HG03354 (cell line): ENCODE measurements around the gene DIABLO.
"Not testable (repeated sequence)": the region's sequence is repeated elsewhere in the genome, so short reads cannot be mapped to it uniquely, and the experiment has no call there.

Source experiments
- ATAC-seq: cut with Tn5 transposase; IDR thresholded peaks from one replicate; pipeline ENCODE4 v1.9.1; 2021; ENCODE audit warnings: mild to moderate bottlenecking; ENCODE audit not compliant: unreplicated experiment, poor library complexity, severe bottlenecking

DIABLO gene

GRCh38 chr12:122192441-122192840 is 33.4 kb downstream of the DIABLO start:
- ATAC-seq = no peak

DNA sequence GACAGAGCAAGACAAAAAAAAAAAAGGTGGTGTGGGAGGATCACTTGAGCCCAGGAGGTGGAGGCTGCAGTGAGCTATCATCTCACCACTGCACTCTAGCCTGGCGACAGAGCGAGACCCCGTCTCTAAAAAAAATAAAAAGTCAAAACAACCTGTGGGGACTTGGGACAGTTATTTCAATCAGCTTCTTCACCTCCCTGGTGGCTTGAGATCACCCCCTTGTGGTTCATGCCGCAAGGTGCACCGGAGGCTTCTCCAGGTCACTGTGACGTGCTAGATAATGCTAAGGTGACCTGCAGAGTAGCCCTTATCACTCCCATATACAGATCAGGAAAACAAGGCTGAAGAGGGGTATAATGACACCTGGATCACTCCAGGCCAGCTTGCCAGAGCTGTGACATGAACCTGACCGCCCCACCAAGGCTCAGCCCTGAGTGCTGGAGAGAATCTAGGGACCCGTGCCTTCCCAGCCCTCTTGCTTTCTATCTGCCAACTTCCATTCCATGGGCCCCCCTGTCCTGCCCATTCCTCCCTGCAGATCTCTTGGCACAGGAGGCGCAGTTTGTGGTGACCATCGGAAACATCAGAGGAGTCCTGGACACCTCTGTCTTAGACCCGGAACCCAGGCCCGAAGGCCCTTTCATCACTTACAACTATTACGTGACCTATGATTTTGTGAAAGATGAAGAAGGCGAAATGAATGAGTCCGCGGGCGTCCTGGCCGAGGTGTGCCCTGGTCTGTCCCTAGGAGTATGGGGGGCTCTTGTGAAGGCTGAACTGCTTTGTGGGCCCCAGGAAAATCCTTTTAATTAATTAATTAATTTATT is 34.8 kb downstream of the DIABLO start:
- no peak for ATAC-seq

DNA sequence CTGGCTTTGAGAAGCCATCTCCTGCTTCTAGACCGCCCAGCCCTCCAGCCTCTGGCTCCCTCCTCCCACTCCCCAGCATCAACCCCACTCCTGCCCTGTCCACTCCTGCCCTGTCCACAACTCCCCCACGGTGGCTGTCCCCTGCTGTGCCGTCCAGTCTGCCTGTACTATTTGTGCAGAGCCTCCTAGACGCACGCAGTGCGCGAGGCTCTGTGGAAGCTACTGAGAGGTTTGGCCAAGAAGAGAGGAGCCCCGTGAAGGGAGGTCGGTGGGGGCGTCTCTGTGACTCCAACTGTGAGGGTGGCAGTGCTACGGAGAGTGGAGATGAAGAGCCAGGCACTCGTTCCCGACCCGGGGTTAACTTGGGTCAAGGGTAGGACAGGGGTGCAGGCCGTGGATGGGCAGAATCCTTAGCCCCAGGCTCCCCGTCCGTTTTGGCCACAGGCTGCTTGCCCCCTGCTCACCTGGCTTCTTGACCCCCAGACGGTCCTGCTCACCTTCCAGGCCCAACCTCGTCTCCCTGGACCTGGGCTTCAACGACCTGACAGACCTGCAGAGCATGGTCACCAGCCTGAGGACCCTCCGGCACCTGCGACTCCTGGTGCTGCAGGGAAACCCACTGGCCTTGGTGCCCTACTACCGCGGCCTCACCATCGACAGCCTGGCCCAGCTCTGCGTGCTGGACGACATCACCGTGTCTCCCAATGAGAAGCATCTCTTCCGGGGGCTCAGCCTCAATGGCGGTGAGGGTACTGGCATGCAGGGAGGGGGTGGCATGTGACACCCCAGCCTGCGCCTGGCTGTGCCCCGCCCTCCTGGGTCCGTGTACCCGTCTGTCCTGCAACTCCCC is 36.0 kb downstream of the DIABLO start:
- ATAC-seq = no peak

GRCh38 chr12:122187466-122187865 is 38.4 kb downstream of the DIABLO start:
- ATAC-seq = no peak

- ATAC-seq = no peak
Observed at GRCh38 chr12:122185494-122186082, 40.3 kb downstream of the DIABLO start.

GRCh38 chr12:122185079-122185478 is 40.8 kb downstream of the DIABLO start:
- ATAC-seq = no peak

DNA sequence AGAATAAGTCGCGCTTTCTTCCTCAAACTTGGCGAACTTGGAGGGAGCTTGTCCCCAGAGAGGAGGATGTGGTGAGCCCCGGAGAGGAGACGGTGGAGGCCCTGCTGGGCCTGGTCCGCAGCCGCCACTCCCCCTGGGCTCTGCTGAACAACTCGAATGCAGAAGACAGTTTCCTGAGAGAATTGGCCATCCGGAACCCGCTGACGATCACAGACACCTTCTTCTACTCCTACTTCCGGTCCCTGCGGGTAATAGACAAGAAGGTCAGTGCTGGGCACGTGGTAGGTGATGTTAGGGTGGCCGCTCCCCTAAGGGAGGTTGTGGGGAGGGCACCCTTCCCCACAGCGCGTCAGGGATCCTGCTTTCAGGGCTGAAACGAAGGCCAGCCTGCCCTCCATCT is 41.3 kb downstream of the DIABLO start:
- no peak for ATAC-seq

DNA sequence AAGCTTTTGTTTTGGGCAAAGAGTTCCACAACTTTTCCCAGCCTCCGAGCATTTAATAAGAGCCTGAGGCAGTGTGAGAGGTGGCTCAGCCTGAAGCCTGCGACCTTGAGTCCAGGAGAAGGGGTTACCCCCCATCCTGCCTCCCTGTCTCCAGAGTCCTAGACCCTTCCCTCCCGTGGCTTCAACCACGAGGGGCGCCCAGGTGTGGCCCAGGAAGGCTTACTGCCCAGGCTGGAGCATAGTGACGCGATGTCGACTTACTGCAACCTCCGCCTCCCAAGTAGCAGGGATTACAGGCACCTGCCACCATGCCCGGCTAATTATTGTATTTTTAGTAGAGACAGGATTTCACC is 42.3 kb downstream of the DIABLO start:
- ATAC-seq = no peak

- ATAC-seq = no peak
Observed at GRCh38 chr12:122182887-122183587, 42.8 kb downstream of the DIABLO start, which contains the start of gene LRRC43. Gene LRRC43, plus strand, starts transcription at chr12:122183123. Its CDS starts 22 bp downstream, at chr12:122183145.

DNA sequence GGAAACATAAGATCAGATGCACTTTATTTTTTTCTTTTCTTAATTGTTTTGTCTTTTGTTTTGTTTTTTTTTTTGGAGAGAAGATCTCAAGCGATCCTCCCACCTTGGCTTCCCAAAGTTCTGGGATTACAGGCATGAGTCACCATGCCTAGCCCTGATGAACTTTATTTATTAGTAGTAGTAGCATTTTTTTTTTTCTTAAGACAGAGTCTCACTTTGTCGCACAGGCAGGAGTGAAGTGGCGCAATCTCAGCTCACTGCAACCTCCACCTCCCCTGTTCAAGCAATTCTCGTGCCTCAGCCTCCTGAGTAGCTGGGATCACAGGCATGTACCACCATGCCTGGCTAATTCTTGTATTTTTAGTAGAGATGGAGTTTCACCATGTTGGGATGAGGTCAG is 49.4 kb downstream of the DIABLO start:
- not testable (repeated sequence) for ATAC-seq

DNA sequence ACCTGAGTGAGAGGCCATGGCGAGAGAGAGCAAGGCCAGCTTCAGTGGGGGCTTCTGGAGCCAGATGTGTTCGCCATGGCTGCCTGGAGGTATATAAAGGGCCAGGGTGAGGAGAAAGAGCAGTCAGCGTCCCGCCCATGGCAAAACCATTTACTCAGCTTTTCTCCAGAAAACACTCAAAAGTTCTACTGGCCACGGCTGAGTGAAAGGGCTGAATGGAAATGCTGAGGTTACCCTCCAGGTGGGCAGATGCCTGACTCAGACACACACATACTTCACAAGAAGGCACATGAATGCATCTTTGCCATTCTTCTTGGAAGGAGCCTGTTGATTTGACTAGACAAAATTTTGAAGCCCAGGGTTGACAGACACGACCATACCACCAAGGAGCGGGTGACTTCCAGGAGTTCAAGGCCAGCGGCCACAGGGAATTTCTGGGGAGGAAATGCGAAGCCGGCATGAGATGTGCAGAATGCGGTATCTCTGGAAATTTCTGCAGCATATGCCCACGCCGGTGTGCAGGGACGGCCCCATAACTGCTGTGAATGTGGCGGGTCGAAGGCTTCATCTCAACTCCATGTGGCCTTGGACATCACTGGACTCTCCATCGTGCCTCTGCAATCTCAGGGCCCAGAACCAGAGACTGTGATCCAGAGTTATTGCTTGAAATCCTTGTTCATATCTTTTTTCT is 51.6 kb downstream of the DIABLO start, which contains the start of gene IL31:
Gene IL31, minus strand, starts transcription at position 67 of the 691 bp plus-strand sequence. Its CDS starts 49 bp downstream, at position 18.
- no peak for ATAC-seq

DNA sequence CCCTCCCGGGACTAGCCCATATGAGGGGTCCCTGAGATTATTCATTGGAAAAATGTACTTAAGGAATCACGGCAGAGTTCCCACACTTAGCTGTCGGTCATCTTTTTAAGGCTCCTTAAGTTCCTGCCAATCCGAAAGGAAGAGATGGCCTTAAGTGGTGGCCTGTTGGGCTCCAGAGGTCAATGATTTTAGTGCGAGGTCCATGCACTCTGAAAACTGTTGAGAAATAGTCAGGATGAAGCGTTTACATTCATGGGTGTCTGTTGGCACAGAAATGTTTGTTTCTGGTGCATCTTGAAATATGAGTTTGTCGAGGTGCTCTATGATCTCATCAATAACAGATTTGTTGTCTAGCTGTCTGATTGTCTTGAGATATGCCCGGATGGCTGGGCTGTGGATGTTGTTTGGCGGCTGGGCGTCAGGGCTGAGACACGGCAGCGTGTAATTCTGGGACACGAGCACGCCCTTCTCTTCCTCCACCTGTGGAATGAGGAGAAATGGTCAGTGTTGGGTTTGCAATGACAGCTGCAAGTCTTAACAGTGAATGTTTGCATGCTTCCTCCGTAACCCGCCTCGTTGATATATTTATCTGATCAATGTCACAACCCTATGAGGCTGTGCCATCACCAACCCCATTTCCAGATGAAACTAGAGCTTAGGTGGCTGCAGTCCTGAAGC is 53.5 kb downstream of the DIABLO start:
- no peak for ATAC-seq

DNA sequence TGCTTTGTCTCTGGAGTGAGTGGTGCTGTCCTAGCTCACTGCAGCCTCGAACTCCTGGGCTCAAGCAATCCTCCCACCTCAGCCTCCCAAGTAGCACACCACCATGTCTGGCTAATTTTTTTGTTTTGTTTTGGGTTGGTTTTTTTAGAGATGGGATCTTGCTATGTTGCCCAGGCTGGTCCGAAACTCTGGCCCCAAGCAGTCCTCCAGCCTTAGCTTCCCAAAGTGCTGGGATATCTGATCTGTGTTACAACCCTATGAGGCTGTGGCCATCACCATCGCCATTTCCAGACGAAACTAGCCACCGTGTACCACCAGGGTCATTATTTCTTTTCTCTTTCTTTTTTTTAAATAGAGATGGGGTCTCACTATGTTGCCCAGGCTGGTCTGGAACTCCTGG is 54.5 kb downstream of the DIABLO start:
- no peak for ATAC-seq

GRCh38 chr12:122168492-122168891 is 57.4 kb downstream of the DIABLO start:
- no peak for ATAC-seq

GRCh38 chr12:122167356-122167925 is 58.4 kb downstream of the DIABLO start:
- no peak for ATAC-seq

- ATAC-seq = no peak
Observed at GRCh38 chr12:122166422-122167349, 59.2 kb downstream of the DIABLO start.

DNA sequence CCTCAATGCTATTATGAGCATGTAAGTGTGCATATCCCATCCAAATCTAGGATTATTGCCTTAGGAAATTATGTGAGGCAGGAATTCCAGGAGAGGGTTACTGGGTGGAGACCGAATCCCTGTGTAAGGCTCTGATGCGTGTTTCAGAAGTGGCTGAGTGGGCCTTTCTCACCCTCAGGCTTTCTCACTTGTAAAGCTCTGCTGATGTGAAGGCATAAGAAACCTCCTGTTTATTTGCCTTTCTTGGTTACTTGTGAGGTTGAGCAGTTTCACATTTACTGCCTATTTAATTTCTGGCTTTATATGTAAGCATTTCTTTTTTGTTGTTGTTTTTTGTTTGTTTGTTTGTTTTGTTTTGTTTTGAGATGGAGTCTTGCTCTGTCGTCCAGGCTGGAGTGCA is 62.9 kb downstream of the DIABLO start:
- no peak for ATAC-seq
